GM21360 (cell line): ENCODE measurements around the gene EIF5A.

Experiments
- ATAC-seq: cut with Tn5 transposase; IDR thresholded peaks from one replicate; pipeline ENCODE4 v1.9.1; 2021; ENCODE audit warnings: mild to moderate bottlenecking, moderate library complexity; ENCODE audit not compliant: unreplicated experiment

EIF5A gene

GRCh38 chr17:7312432-7313087 lies 5.1 kb downstream of the EIF5A start:
- ATAC-seq = no peak

GRCh38 chr17:7313088-7313889 lies 5.9 kb downstream of the EIF5A start:
- no peak for ATAC-seq

GRCh38 chr17:7313890-7314718 lies 6.7 kb downstream of the EIF5A start:
- ATAC-seq = no peak

GRCh38 chr17:7314719-7315569 lies 7.5 kb downstream of the EIF5A start, which contains the start of gene GPS2:
Gene GPS2 (minus strand): TSS chr17:7315360. CDS start chr17:7315052, 308 bp downstream.
- peak; percentile 57 for ATAC-seq

GRCh38 chr17:7315570-7316235 lies 8.3 kb downstream of the EIF5A start:
- ATAC-seq = no peak

GRCh38 chr17:7317161-7317803 lies 9.9 kb downstream of the EIF5A start:
- no peak for ATAC-seq

GRCh38 chr17:7318121-7318860 lies 10.9 kb downstream of the EIF5A start:
- no peak for ATAC-seq

GRCh38 chr17:7321466-7321865 lies 14.0 kb downstream of the EIF5A start:
- no peak for ATAC-seq

GRCh38 chr17:7322520-7323194 lies 15.2 kb downstream of the EIF5A start:
- ATAC-seq = no peak

- ATAC-seq = no peak
Measured at GRCh38 chr17:7323731-7324437, 16.5 kb downstream of the EIF5A start.

GRCh38 chr17:7324438-7324779 lies 17.0 kb downstream of the EIF5A start:
- no peak for ATAC-seq

GRCh38 chr17:7325031-7325528 lies 17.7 kb downstream of the EIF5A start:
- no peak for ATAC-seq

GRCh38 chr17:7326186-7326585 lies 18.8 kb downstream of the EIF5A start:
- ATAC-seq = no peak

GRCh38 chr17:7327056-7327455 lies 19.6 kb downstream of the EIF5A start:
- no peak for ATAC-seq

GRCh38 chr17:7327501-7327900 lies 20.1 kb downstream of the EIF5A start:
- ATAC-seq = no peak

- no peak for ATAC-seq
Measured at GRCh38 chr17:7328009-7328408, 20.6 kb downstream of the EIF5A start.

GRCh38 chr17:7328840-7329373 lies 21.5 kb downstream of the EIF5A start, which contains the start of gene NEURL4:
Gene NEURL4 (minus strand): TSS chr17:7329335. CDS start chr17:7329312, 23 bp downstream.
- no peak for ATAC-seq
